Fibroblast of lung (primary cell): Measurements from ENCODE around the gene PCSK5.

ENCODE experiments used
- EZH2 ChIP-seq: IDR thresholded peaks from 2 replicates; pipeline ENCODE4 v1.5.1; 2012; ENCODE audit warnings: low read length, control low read depth, mild to moderate bottlenecking; ENCODE audit errors: missing control alignments
- TF ChIP-seq, protein P1 (sequence below), 2 donors: IDR thresholded peaks in 1 of 2; conservative IDR thresholded peaks in 1 of 2; 1 replicate in 1 of 2; 2 replicates in 1 of 2; pipeline ENCODE4 v1.5.1; 2011 to 2012; ENCODE audit warnings: low read length in 2 of 2, control low read depth in 1 of 2, inconsistent platforms in 1 of 2, low read depth in 1 of 2, mild to moderate bottlenecking in 1 of 2

DNA sequence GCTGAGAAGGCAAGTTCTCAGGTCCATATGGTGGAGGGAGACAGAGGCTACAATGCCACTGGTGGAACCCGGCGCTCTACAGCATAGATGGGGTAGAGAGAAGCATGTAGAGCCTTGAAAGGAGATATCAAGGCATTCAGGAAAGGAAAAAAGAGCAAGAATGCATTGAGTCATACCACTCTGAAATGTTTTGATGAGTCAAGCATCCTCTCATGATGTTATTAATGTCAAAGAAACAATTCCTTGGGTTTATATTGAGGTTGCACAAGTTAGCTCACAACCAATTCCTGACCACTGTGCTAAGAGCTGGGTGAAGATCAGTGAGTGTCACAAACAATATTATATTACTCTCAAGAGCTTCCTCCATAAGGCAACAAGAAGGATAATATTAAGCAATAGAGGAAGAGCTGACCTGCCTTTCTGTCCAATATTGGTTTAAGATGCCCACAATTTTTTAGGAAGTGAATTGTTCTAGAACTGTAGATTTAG lies 325.7 kb downstream of the PCSK5 start:
- TF ChIP-seq, protein P1, sequence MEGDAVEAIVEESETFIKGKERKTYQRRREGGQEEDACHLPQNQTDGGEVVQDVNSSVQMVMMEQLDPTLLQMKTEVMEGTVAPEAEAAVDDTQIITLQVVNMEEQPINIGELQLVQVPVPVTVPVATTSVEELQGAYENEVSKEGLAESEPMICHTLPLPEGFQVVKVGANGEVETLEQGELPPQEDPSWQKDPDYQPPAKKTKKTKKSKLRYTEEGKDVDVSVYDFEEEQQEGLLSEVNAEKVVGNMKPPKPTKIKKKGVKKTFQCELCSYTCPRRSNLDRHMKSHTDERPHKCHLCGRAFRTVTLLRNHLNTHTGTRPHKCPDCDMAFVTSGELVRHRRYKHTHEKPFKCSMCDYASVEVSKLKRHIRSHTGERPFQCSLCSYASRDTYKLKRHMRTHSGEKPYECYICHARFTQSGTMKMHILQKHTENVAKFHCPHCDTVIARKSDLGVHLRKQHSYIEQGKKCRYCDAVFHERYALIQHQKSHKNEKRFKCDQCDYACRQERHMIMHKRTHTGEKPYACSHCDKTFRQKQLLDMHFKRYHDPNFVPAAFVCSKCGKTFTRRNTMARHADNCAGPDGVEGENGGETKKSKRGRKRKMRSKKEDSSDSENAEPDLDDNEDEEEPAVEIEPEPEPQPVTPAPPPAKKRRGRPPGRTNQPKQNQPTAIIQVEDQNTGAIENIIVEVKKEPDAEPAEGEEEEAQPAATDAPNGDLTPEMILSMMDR (conservative IDR thresholded peaks at IDR 0.05 in 1 of 2, IDR thresholded peaks at IDR 0.05 in 1 of 2; ENCODE audit: low read depth in 1 of 2, low read length in 2 of 2), result no peak
- no peak for TF ChIP-seq EZH2
